HG03378 (cell line): ENCODE data around the gene SLC6A20.
"Not testable (repeated sequence)": the region's sequence is repeated elsewhere in the genome, so short reads cannot be mapped to it uniquely, and the experiment has no call there.

Source experiments
- ATAC-seq: cut with Tn5 transposase; IDR thresholded peaks from one replicate; pipeline ENCODE4 v1.9.1; 2021; ENCODE audit warnings: mild to moderate bottlenecking, moderate library complexity; ENCODE audit not compliant: unreplicated experiment

Gene SLC6A20

GRCh38 chr3:45761831-45762230 is 34.5 kb downstream of the SLC6A20 start:
- no peak for ATAC-seq

DNA sequence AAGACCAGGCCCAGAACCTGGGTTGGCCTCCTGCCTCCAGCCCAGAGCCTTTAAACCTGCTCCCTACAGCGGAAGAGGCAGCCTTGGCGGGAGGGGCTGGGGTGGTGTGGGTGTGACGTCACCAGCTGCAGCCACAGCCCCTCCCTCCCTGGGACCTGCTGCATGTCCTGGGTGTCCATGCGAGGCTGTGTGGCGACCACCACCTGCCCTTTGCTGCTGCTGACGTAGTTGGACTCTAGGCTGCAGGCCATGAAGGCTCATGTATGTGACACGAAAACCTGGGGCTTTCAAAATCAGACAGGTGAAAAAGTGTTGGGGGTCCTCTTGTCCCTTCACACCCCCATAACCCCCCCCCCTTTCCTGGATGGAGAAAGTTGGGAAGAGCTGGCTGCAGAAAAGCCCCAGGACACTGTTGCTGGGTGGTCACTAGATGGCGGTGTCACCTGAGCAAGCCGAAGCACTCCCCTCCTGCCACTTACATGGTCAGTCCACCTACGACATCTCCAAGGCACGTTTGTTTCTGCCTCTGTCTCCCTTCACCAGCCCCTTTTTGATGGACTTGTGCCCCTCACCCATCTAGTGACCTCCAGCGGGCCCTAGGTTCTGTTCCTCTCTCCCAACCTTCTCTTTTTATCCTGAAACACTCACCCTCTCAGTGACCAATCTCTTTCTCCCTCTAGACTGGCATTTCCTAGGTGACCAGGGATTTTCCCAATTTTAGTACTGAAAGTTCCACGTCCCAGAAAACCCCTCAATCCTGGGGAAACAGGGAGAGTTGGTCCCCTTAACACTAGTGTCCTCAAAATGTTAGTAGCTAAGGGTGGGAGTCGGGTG is 35.2 kb downstream of the SLC6A20 start:
- no peak for ATAC-seq

- ATAC-seq = no peak
These were observed 36.5 kb downstream of the SLC6A20 start for GRCh38 chr3:45759851-45760250.

DNA sequence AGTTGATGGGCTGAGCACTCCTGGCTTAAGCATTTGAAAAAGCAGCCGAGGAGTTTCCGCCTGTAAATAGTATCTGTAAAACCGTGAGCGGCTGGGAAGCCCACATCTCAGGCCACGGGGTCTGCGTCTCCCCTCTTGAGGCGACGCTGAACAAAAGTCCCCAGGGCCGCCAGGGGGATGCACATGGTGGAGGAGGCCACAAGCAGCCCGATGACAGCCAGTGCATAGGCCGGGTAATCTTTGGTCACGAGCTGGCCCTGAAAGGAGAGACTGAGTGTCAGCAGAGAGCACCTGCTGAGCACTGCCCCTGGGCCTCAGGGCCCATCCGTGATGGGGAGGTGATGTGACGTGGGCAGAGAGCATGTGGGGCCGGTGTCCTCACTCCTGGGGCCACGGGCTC is 37.5 kb downstream of the SLC6A20 start:
- no peak for ATAC-seq

DNA sequence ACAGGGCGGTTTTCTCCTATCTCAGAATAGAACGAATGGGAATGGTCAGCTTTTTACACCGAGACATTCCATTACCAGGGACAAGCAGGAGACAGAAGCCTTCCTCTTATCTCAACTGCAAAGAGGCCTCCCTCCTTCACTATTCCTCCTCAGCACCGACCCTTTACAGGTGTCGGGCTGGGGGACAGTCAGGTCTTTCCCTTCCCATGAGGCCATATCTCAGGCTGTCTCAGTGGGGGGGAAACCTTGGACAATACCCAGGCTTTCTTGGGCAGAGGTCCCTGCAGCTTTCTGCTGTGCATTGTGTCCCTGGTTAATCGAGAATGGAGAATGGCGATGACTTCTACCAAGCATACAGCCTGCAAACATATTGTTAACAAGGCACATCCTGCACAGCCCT is 39.2 kb downstream of the SLC6A20 start:
- not testable (repeated sequence) for ATAC-seq

DNA sequence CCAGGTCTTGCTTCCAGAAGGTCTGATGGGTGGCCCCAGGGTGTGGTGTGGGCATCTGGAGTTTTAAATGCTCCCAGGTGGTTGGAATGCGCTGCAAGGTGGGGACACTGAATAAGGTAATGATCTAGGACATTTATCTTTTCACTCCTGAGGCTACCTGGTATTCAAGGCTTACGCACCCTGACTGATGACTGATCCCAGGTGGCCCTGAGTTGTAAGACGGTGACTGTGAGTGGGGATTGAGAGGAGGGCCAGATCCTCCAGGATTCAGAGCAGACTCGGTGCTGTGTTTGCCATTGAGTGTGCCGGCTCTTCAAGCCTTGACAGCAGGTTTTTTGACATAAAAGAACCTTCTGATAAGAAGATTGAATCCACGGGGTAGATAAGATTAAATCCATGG is 40.3 kb downstream of the SLC6A20 start:
- no peak for ATAC-seq

- no peak for ATAC-seq
These were observed 41.9 kb downstream of the SLC6A20 start for GRCh38 chr3:45754461-45754860.

GRCh38 chr3:45753095-45753494 is 43.2 kb downstream of the SLC6A20 start:
- ATAC-seq = no peak

GRCh38 chr3:45751537-45752242 is 44.6 kb downstream of the SLC6A20 start:
- no peak for ATAC-seq

GRCh38 chr3:45749880-45750279 is 46.5 kb downstream of the SLC6A20 start:
- ATAC-seq = no peak

DNA sequence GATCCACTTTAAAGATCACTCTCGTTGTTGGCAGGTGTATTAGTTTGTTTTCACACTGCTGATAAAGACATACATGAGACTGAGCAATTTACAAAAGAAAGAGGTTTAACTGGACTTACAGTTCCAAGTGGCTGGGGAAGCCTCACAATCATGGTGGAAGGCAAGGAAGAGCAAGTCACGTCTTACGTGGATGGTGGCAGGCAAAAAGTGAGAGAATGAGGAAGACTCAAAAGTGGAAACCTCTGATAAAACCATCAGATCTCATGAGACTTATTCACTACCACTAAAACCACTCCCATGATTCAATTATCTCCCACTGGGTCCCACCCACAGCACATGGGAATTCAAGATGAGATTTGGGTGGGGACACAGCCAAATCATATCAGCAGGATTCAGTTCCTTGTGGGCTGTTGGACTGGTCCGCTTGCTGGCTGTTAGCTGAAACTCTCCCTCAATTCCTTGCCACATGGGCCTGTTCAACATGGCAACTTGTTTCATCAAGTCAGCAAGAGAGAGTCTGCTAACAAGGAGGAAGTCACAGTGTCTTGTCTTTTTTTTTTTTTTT is 47.2 kb downstream of the SLC6A20 start:
- ATAC-seq = not testable (repeated sequence)

DNA sequence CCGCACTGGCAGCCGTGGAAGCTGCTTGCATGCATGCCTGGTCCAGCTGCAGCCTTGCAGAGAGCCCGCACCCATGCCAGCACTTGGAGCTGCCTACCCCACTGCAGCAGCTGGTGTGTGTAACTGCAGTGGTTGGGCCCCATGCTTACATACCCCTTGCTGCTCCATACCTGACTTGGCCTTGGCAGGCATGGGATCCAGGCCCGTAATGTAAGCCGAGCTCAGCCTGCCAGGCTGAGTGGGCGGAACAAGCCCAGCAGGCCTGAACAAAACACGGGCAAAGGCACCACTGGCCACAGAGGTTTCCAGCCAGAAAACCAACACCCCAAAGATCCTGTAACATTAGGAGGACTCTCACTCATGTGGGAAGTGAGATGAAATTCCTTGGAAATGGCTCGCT is 48.3 kb downstream of the SLC6A20 start:
- ATAC-seq = no peak

GRCh38 chr3:45746777-45747622 is 49.3 kb downstream of the SLC6A20 start:
- no peak for ATAC-seq

GRCh38 chr3:45746165-45746776 is 50.1 kb downstream of the SLC6A20 start:
- no peak for ATAC-seq

DNA sequence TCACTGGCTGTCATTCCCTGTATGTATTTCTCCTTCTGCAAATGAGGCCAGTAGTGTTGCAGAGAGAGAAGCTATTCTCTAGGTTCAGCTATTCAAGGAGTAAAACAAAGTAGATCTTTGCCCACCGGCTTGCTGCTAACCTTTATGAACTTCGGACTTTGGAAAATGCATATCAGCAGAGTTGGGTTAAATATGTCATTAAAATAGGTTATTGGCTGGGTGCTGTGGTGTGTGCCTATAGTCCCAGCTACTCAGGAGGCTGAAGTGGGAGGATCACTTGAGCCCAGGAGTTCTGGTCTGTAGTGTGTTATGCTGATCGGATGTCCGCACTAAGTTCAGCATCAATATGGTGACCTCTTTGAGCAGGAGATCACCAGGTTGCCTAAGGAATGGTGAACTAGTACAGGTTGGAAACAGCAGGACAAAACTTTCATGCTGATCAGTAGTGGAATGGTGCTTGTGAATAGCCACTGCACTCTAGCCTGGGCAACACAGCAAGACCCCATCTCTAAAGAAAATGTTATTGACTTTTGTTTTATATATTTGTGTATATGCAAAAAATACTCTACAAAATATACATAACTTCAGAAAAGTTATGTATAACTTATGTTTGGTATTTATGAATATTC is 53.8 kb downstream of the SLC6A20 start:
- no peak for ATAC-seq

- no peak for ATAC-seq
These were observed 54.4 kb downstream of the SLC6A20 start for GRCh38 chr3:45741742-45742460.

DNA sequence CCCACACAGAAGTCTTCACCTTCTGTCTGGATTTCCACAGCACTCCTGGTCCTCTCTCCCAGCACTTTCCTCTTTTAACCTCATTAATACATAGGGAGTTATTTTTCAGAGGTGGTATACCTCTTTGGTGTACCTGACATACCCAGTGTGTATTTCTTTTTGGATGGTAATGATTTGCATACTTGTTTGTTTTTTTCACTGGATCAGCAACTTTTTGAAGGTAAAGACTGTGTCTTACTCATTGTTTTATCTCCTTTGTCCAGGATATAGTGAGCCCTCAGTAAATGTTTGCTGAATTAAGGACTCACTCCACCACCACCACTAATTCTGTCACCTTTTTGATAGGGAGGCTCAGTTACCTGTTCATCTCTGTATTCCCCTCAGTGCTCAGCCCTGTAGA is 55.1 kb downstream of the SLC6A20 start:
- no peak for ATAC-seq

DNA sequence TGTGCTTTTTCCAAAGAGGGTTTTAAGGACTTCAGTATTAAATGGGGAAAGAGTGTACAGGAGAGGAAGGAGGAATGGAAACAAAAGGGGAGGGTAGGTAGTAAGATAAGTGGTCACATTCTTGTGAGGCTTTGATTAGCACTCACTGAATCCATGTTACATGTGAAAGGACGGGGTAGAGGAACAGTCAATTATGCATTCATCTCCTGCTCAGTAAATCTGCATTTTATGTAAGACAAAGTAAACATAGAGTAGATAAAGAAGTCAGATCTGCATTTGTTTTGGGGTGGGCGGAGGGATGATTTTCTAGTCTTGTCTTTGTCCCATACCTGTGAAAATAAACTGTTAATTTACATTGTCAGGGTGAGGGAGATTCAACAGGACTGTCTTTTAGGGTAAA is 56.3 kb downstream of the SLC6A20 start:
- ATAC-seq = no peak

DNA sequence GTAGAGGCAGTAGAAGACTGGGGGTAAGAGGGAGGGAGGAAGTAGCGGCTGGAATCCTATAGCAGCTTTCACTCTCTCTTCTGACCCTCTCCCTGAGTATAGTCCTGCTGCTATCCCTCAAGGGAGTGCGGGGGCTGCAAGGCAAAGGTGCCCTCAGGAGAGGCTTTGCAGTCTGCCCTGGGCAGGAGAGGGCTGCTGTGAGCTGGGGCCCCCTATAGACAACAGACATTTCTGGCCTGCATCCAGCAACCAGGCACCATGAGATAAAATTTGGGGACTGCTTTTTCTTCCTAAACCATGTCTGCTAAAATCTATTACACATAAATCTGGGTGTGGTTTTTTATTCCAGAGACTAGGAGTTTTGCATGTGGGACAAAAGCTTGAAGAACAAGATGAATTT is 59.1 kb downstream of the SLC6A20 start:
- ATAC-seq = no peak

- no peak for ATAC-seq
These were observed 59.6 kb downstream of the SLC6A20 start for GRCh38 chr3:45736707-45737106.
